HG02973 (cell line): ENCODE results near the gene ZNF319.

Experiments used
- ATAC-seq: cut with Tn5 transposase; IDR thresholded peaks from one replicate; pipeline ENCODE4 v1.9.1; 2021; ENCODE audit warnings: moderate library complexity; ENCODE audit not compliant: unreplicated experiment

Gene ZNF319

DNA sequence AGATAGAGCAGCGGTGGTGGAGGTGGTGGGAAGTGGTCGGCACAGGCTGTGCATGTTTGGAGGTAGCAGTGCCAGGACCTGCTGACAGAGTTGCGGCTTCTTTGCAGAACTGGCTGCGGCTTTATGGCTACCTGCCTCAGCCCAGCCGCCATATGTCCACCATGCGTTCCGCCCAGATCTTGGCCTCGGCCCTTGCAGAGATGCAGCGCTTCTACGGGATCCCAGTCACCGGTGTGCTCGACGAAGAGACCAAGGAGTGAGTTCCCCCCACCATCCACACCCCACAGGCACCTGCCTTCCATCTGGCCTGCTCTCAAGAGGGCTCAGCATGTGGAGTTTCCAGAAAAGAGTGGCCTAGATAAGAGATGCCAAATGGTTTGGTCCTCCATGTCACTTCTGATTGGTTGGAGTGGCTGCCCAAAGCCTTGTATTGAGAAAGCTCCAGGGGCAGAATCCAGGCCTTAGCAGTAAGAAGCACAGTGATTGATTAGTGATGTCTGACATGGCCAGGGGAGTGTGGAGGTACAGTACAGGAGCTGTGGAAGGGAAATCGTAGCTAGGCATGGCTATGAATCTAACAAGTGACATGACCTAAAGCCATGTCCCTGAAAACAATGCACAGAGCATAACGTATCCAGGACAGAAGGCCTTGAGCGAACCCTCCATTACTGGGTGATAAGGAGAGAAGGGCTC is 37.0 kb upstream of the ZNF319 start:
- no peak for ATAC-seq

DNA sequence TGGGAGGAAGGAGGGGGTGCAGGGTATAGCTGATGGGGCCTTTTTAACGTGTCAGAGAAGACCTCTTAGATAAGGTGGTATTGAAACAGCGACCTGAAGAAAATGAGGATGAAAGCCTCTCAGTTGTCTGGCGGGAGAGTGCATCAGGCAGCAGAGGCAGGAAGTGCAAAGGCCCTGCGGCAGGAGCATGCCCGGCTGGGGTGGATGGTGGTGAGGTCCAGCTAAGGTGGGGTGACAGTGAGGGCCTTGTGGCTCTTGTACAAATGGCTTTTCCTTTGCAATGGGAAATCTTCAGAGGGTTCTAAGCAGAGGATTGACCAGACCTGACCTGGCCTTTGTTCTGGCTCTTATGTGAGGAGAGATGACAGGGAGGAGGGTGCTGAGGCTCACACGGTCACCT is 36.5 kb upstream of the ZNF319 start:
- no peak for ATAC-seq

DNA sequence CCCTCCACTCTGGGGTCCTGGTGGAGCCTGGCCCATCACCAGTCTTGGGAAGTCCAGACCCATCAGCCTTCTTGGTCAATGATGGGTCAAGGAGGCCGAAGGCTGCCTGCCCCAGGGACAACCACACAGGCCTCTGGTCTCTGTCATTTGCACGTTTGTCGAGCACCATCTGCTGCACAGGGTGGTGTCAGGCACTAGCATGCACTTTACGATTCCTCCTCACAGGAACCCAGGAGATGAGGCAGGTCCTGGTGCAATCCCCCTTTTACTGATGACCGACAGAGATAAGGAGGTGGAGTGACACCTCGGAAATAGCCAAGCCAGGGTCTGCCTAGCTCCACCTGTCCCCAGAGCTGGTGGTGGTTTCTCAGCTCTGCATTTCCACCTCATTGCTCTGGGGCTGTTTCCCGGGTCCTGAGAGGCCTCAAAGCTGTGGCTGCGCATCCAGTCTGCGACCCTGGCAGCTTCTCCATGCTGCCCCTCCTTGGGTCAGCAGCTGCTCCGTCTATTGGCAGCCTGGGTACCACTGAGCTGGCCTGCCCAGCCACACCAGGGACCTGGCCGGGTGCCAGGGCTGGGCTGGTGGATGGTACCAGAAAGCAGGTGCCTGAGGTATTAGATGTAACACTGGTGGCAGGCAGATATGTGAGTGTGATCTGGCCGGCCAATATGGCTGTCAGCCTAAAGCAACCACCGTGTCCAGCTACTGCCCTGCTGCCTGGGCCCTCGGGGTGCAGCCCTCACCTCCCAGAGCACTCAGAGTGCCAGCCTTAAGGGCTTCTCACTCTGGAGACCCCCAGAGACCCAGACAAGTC is 35.1 kb upstream of the ZNF319 start:
- ATAC-seq, result no peak

DNA sequence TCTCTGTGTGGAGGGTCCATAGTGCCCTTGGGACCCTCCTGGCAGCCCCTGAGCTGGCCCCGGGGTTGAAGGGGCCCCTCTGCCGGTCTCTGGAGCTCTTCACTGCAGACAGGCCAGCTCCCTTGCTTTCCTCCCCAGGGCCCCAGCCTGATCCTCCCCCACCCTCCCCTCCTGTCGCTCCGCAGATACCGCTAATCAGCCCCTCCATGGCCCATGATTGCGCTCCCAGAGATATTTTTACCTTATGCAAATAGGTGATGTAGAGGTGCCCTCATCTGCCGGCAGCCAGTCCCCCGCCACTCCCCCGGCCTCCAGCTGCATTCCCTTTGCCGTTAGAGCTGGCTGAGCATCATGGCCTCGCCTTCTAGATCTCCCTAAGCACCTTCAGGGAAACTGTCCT is 34.3 kb upstream of the ZNF319 start:
- ATAC-seq, result no peak

DNA sequence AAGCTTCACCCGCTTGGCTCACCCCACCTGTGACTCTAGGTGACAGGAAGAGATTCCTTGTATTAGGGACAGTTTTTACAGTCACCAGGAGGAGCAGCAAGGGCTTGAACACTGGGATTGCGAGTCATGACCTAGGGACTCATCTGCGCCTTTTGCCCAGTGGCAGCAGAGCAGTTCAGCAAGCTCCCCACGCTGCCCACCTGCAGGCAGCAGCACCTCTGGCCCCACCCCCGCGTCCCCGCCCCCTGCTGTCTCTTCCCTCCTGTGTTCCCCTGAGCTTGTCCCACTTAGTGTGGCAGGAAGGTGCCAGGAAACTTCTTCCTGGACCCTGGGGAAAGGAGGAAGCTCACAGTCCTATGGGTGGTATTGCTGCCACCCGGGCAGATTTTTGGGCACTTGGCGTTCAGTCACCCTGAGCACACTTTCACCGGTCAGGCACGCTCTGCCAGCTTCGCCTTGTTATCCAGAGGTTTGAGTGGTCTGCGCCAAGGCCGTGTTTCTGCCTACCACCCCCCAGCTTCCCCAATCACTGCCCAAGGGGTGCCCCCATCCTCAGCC is 33.7 kb upstream of the ZNF319 start:
- no peak for ATAC-seq

DNA sequence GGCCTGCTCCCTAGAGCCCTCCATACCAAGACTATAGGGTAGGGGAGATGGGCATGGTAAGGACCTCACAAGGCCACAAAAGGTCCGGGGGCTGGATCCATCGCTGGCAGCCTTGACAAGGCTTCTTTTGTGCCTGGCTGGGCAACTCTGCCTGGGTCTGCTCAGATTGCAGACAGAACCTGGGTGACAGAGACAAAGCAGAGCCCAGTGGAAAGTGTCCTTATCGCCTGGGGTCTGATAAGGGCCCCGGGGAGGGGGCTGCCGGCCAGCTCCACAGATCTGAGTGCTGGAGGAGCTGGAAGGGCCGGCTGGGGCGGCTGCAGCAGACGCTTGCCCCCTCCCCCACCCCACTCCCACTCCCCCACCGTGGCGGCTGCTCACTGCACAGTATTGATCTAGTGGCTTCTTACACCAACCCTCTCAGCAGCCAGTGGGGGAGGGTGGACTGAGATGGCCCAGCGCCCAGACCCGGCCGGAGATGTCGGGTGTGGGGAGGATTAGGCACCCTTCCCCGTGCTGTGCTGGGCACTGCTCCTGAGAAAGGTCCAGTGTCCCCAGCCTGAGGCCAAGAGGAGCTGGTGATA is 32.3 kb upstream of the ZNF319 start:
- no peak for ATAC-seq

DNA sequence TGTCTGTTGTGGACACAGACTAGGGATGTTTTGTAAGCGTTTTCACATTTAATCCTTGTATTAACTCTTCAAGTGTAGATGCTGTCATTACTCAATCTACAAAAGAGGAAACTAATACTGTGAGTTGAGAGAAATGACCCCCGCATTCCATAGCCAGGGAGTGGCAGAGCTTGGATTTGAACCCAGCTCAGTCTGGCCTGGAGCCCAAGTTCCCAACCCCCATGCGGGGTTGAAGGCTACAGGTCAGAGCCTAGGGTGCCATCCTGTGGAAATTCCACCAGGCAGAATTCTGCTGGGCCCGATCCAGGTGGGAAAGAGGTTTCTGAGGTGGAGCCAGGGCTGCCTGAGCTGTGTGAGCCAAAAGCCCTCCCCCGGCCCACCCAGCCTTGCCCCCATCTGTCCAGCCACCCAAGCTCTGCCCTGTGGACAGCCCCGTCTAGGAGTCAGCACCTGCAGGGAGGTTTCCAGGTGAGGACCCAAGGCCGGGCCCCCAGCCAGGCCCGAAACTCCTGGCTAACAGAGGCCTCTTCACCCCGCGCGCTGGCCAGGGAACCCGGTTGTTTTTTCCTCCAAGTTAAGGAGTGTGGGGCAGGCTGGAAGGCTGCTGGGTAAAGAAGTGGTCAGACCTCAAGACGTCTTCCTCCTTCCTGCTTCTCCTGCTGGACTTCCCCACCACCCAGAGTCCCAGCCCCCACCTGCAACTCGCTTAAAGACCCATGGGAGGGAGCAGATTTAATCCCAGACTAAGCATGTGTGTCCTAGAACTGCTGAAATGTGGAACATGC is 30.7 kb upstream of the ZNF319 start:
- no peak for ATAC-seq

DNA sequence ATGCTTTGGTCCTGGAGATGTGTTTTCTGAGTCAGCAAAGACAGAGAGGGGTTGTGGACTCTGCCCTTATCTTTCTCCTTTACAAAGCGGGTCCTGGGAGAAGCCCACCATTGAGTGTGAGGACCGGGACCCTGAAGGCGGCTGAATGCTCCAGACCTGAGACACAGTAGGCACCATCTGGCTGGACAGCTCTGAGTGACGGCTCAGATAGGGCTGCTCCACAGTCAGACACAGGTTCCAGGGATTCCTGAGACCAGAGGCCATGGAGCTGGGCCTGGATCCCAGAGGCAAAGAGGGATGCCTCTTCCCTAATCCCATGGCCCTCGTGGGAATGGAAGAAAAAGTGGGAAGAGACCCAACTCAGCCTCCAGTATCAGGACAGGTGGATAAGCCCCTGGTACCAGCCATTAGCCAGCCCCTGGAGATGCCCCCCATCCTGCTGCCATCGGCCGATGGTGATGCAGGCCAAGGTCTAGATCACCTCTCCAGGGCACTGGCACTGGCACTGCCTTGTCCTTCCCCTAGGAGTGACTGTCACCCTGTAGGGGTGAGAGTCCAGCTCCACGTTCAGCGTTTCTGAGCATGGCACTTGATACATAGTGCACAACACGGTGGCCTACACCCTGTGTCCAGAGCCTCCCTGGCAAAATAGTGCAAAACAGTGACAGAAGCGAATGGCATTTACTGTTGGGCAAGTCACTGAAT is 29.8 kb upstream of the ZNF319 start:
- no peak for ATAC-seq

DNA sequence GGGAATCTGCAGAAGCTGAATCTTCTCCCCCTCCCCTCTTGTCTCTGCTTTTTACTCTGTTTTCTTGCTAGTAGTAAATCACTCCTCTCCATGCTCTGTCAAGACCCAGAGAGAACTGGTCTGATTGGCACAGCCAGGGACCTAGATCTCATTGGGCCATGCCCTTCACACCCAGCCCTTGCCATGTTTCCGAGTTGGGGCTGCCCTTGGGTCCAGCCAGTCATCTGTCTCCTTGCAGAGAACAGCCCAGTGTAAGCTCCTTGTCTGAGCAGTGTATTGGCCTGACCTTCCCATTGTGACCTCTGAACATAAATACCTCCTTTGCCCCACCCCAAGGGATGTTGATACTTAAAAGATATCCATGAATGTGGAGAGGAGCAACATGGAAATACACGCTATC is 28.9 kb upstream of the ZNF319 start:
- no peak for ATAC-seq

DNA sequence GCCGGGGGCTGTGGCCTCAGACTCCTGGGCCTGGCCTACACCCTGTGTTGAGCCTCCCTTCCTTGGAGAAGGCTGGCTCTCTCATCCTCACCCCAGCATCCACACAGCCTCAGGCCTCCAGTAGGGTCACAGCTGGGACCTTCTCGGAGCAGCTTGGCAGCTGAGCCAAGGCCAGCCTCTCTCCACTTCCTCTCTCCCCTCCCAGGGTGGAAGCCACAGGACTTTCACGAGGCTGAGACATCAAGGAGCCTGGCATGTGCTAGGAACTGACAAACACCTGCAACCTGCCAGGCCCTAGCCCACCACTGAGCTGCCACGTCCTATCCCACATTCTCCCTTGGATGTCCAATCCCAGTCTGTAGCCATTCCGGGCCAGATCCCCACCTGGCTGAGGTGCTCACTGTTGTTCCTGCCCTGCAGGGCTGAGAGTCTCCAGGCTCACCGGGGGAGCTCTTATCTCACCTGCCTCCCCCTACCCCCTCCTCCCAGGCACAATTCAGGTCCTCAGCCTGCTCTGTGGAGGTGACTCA is 28.1 kb upstream of the ZNF319 start:
- no peak for ATAC-seq

DNA sequence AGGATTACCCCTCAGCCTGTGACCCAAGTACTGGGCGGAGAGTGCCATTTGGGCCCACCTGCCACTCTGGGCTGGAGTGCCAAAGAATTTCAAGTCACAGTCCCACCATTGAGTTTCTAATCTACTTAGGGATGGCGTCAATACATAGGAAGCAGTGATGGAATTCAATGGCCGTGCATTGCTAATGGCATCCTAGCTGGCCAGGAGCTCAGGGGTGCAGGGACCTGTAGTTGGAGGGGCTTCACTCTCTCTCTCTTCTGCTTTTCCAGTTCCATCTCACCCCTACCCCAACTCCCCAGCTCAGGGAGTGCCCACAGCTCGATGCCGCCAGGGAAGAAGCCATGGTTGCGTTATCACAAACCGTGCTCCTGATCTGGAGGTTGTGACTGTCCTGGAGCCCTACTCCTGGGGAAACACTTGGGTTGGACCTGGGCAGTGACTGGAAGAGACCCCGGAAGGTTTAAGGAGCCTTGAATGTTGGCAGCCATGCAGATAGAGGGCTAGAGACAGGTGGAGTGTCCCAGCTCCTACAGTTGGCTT is 27.5 kb upstream of the ZNF319 start:
- no peak for ATAC-seq

DNA sequence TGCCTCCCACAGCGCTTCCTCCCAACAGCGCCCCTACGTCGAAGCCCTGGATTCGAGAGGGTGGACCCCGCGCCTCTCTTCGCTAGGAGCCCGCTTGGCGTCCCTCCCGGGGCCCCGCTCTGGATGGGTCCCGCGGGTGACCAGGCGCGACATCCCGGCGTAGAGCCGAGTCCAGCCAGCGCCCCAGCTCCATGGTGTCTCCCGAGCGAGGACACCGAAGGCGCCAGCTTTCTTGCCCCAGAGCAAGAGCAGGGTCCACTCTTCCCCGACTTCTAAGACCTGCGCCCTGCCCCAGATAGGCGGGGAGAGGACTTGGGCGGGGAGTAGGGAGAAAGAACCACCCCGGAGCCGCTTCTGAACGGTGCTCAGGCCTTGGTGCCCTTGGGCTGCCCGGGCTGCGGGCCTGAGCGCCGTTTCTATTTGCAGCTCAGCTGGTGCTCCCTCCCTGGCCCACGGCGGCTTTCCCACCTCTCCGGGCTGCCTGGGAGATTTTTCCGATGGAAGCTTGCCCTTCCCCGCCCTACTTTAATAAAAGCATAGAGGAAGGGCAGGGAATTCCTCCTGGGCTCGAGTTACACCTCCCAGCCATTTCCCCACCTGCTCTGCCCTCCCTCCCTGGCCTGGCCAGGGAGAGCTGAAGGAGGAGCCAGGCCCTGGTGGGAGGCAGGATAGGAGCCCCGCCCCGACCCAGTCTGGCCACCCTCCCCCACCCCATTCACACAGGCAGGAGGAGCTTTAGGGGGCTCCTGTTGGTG is 26.9 kb upstream of the ZNF319 start:
- ATAC-seq, result no peak

DNA sequence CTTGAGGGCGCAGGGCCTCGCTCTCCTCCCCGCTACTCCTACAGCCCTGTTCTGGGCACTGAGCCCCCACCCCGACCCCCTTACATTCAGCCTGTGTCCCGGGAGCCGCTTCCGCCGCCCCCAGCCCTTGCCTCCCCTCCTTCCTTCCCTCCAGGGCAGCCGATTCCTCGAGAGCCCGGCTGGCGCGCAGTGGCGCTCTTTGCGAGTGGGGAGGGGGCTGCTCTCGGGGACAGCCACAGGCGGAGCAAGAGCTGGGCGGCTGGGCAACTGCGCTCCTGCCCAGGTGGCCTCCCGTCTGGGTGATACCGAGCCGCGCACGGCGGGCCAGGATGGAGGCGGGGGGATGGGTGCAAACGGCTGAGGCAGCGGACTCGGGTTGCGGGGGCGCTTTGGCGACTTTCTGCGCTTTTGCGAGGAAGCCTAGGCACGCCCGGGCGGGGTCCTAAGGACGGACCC is 26.3 kb upstream of the ZNF319 start:
- no peak for ATAC-seq

DNA sequence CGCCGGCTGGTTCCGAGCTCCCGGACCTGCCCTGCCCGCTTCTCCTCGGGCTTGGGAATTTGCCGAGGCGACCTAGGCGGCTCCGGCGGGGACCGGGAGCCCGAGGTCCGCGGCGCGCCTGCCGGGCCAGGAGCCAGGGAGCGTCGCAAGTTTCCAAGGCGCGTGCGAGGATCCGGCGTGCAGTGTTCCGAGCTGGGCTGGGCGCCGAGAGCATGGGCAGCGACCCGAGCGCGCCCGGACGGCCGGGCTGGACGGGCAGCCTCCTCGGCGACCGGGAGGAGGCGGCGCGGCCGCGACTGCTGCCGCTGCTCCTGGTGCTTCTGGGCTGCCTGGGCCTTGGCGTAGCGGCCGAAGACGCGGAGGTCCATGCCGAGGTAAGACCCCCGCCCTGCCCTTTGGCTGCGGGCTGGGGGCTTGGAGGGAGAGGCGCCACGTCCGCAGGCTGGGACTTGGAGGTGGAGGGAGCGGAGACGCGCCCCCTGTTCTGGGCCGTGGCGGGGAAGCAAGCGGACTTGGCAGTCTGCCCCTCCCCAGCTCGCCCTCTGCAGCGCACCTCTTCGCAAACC is 25.8 kb upstream of the ZNF319 start:
- no peak for ATAC-seq

DNA sequence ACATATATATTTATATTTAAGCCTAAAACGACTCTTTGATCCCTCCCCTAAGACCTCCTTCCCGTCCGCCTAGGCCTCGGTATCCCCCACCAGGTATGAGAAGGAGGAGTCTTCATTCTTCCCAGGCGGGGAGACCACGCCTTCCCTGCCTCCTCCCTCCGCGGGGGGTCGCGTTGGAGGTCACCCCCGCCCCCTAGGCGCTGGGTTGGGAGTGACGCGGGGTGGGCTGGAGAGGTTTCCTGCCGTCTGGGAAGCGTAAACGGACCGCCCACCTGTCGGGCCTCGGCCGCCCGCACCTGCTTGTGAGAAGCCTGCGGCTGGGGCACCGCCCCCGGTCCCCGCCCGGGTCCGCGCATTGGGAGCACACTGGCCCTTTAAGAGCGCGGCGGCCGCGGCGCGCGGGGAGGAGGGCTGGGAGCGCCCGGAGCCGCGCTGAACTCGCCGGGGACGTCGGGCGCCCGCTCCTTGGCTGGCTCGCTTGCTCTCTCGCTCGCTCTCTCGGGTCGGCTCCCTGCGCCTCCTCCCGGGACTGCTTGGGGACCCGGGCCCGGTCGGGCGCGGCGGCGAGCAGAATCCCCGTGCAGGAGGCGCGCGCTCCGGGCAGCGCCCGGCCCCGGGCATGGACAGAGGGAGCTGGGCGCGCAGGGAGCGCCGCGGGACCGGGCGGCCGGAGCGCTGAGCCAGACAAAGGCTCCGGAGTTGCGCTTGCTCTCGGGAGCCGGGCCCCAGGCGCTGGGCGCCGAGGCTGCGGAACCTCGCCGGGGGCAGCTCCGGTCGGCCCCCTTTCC is 25.1 kb upstream of the ZNF319 start, which contains the start of gene MMP15:
MMP15 (plus strand) TSS at position 404 of the 788 bp plus-strand sequence. CDS start 597 bp downstream, outside the sequence.
- no peak for ATAC-seq

DNA sequence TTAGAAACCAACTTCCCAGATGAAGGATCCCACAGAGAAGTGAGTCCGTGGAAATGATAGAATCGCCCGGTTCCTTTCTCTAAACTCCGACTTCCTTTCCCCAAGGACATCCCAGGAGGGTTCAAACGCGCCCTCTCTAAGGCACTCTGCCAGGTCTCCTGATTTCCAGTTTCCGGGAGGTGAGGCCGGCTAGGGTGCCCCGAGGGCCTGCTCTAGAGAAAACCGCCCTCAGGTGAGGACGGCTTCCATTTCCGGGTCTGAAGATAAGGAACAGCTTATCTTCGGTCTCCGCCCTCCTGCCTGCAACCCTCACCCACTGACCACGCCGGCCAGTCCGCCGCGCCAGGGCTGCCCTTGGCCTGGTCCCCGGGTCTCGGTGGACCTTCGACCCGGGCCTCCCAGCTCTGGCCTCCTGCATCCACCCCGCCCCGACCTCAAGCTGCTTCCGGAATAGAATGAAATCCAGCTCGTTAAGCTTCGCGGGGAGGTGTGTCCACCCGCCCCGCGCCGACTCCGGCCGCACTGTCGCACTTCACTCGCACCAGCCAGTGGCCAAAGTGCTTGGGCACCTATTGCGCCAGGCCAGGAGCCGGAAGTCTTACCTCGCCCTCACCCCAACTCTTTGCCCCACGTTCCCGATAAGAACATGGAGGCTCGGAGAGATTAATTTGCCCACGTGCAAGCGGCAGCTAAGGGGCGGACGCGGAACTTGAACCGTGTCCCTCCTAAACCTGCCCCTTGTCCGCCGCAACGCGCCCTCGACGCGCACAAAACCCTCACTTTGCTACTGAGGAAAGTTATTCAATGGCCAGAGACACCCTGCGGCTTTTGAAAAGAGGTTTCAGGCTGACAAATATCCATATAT is 24.2 kb upstream of the ZNF319 start:
- ATAC-seq, result no peak
